HEK293 (cell line): Measurements from ENCODE around the gene NATD1.

Experiments
- AEBP2 ChIP-seq: fragments of 450-650 bp; formaldehyde crosslinking; IDR thresholded peaks from 2 replicates; pipeline ENCODE4 v1.5.1; 2016; ENCODE audit warnings: missing biosample characterization, missing genetic modification characterization, borderline replicate concordance
- ATF2 ChIP-seq: fragments of 450-650 bp; formaldehyde crosslinking; IDR thresholded peaks from 2 replicates; pipeline ENCODE4 v1.5.1; 2016; ENCODE audit warnings: missing biosample characterization, missing genetic modification characterization, low read depth
- BCL6B ChIP-seq: fragments of 450-650 bp; formaldehyde crosslinking; IDR thresholded peaks from 2 replicates; pipeline ENCODE4 v1.5.1; 2017; ENCODE audit warnings: missing biosample characterization, missing genetic modification characterization
- FEZF1 ChIP-seq: fragments of 450-650 bp; formaldehyde crosslinking; IDR thresholded peaks from 2 replicates; pipeline ENCODE4 v1.5.1; 2016; ENCODE audit warnings: missing biosample characterization, missing genetic modification characterization
- GFI1B ChIP-seq: fragments of 450-650 bp; formaldehyde crosslinking; IDR thresholded peaks from 2 replicates; pipeline ENCODE4 v1.5.1; 2016; ENCODE audit warnings: missing biosample characterization, missing genetic modification characterization
- GLIS2 ChIP-seq: fragments of 450-650 bp; formaldehyde crosslinking; IDR thresholded peaks from 2 replicates; pipeline ENCODE4 v1.5.1; 2016; ENCODE audit warnings: missing biosample characterization, missing genetic modification characterization
- HOXA7 ChIP-seq: sonication (generic); formaldehyde crosslinking; IDR thresholded peaks from 2 replicates; pipeline ENCODE4 v1.8.1; 2022; ENCODE audit warnings: missing genetic modification reagents, borderline replicate concordance
- KLF8 ChIP-seq: fragments of 450-650 bp; formaldehyde crosslinking; IDR thresholded peaks from 2 replicates; pipeline ENCODE4 v1.5.1; 2016; ENCODE audit warnings: missing biosample characterization, missing genetic modification characterization
- SETDB1 ChIP-seq: IDR thresholded peaks from one replicate; pipeline ENCODE4 v1.6.1; 2017; ENCODE audit warnings: mild to moderate bottlenecking, low read length, moderate library complexity, mixed read lengths; ENCODE audit not compliant: insufficient read length
- SP2 ChIP-seq: fragments of 450-650 bp; formaldehyde crosslinking; IDR thresholded peaks from 2 replicates; pipeline ENCODE4 v1.5.1; 2016; ENCODE audit warnings: missing biosample characterization, missing genetic modification characterization
- SP3 ChIP-seq: fragments of 450-650 bp; formaldehyde crosslinking; IDR thresholded peaks from 2 replicates; pipeline ENCODE4 v1.5.1; 2016; ENCODE audit warnings: missing biosample characterization, missing genetic modification characterization
- ZBTB1 ChIP-seq: fragments of 450-650 bp; formaldehyde crosslinking; IDR thresholded peaks from 2 replicates; pipeline ENCODE4 v1.5.1; 2016; ENCODE audit warnings: missing biosample characterization, missing genetic modification characterization
- ZBTB26 ChIP-seq: fragments of 450-650 bp; formaldehyde crosslinking; optimal IDR thresholded peaks from 2 replicates; pipeline ENCODE3; 2016; ENCODE audit warnings: missing biosample characterization, mild to moderate bottlenecking, missing genetic modification characterization
- ZEB2 ChIP-seq: fragments of 450-650 bp; formaldehyde crosslinking; IDR thresholded peaks from 2 replicates; pipeline ENCODE4 v1.5.1; 2016; ENCODE audit warnings: missing biosample characterization, missing genetic modification characterization
- ZFHX2 ChIP-seq: fragments of 450-650 bp; formaldehyde crosslinking; conservative IDR thresholded peaks from 2 replicates; pipeline ENCODE4 v1.5.1; 2016; ENCODE audit warnings: missing biosample characterization, missing genetic modification characterization
- ZFP3 ChIP-seq: fragments of 450-650 bp; formaldehyde crosslinking; IDR thresholded peaks from 2 replicates; pipeline ENCODE4 v1.5.1; 2016; ENCODE audit warnings: low read depth, missing biosample characterization, missing genetic modification characterization
- ZNF114 ChIP-seq: fragments of 450-650 bp; formaldehyde crosslinking; IDR thresholded peaks from 2 replicates; pipeline ENCODE4 v1.5.0; 2017; ENCODE audit warnings: missing biosample characterization, missing genetic modification characterization
- ZNF138 ChIP-seq: fragments of 450-650 bp; formaldehyde crosslinking; IDR thresholded peaks from 2 replicates; pipeline ENCODE4 v1.5.1; 2016; ENCODE audit warnings: missing biosample characterization, missing genetic modification characterization, borderline replicate concordance
- ZNF140 ChIP-seq: fragments of 450-650 bp; formaldehyde crosslinking; IDR thresholded peaks from 2 replicates; pipeline ENCODE4 v1.5.1; 2016; ENCODE audit warnings: missing biosample characterization, missing genetic modification characterization
- ZNF280D ChIP-seq: fragments of 450-650 bp; formaldehyde crosslinking; IDR thresholded peaks from 2 replicates; pipeline ENCODE4 v1.5.1; 2016; ENCODE audit warnings: missing biosample characterization, missing genetic modification characterization
- ZNF335 ChIP-seq: fragments of 450-650 bp; formaldehyde crosslinking; conservative IDR thresholded peaks from 2 replicates; pipeline ENCODE4 v1.5.1; 2016; ENCODE audit warnings: missing biosample characterization, missing genetic modification characterization
- ZNF354C ChIP-seq: fragments of 450-650 bp; formaldehyde crosslinking; IDR thresholded peaks from 2 replicates; pipeline ENCODE4 v1.5.1; 2016; ENCODE audit warnings: missing biosample characterization, missing genetic modification characterization, low read depth, borderline replicate concordance
- ZNF37A ChIP-seq: fragments of 450-650 bp; IDR thresholded peaks from 2 replicates; pipeline ENCODE4 v1.5.1; 2018; ENCODE audit warnings: missing biosample characterization, missing genetic modification characterization
- ZNF391 ChIP-seq: fragments of 450-650 bp; formaldehyde crosslinking; IDR thresholded peaks from 2 replicates; pipeline ENCODE4 v1.5.1; 2016; ENCODE audit warnings: low read depth, missing biosample characterization, missing genetic modification characterization, borderline replicate concordance
- ZNF48 ChIP-seq: fragments of 450-650 bp; formaldehyde crosslinking; IDR thresholded peaks from 2 replicates; pipeline ENCODE4 v1.5.1; 2016; ENCODE audit warnings: missing biosample characterization, missing genetic modification characterization
- ZNF571 ChIP-seq: fragments of 450-650 bp; formaldehyde crosslinking; IDR thresholded peaks from 2 replicates; pipeline ENCODE4 v1.5.0; 2017; ENCODE audit warnings: missing biosample characterization, missing genetic modification characterization
- ZNF660 ChIP-seq: fragments of 450-650 bp; IDR thresholded peaks from 2 replicates; pipeline ENCODE4 v1.5.1; 2018; ENCODE audit warnings: missing biosample characterization, mild to moderate bottlenecking, missing genetic modification characterization
- ZNF677 ChIP-seq: fragments of 450-650 bp; IDR thresholded peaks from 2 replicates; pipeline ENCODE4 v1.5.0; 2018; ENCODE audit warnings: missing biosample characterization, mild to moderate bottlenecking, missing genetic modification characterization, moderate library complexity
- ZNF707 ChIP-seq: fragments of 450-650 bp; formaldehyde crosslinking; IDR thresholded peaks from 2 replicates; pipeline ENCODE4 v1.5.1; 2016; ENCODE audit warnings: missing biosample characterization, missing genetic modification characterization
- ZSCAN30 ChIP-seq: fragments of 450-650 bp; IDR thresholded peaks from 2 replicates; pipeline ENCODE4 v1.5.1; 2018; ENCODE audit warnings: missing biosample characterization, mild to moderate bottlenecking, missing genetic modification characterization, moderate library complexity
- ZSCAN5A ChIP-seq: fragments of 450-650 bp; formaldehyde crosslinking; IDR thresholded peaks from 2 replicates; pipeline ENCODE4 v1.5.1; 2016; ENCODE audit warnings: missing biosample characterization, missing genetic modification characterization

NATD1 gene

GRCh38 chr17:21284319-21285163, 31.3 kb upstream of the NATD1 start, which contains the start of gene MAP2K3 (continued):
- TF ChIP-seq ZNF280D (tag by site-specific recombination) (no peak), ZBTB26 (tag by site-specific recombination) (peak; percentile 76), GFI1B (tag by site-specific recombination) (no peak), FEZF1 (tag by site-specific recombination) (no peak), ZNF391 (tag by site-specific recombination) (no peak), ZBTB1 (tag by site-specific recombination) (no peak), ZSCAN30 (tag by site-specific recombination) (peak; percentile 72; the same call in 1 of the 2 replicates), ZNF37A (tag by site-specific recombination) (no peak), SP3 (tag by site-specific recombination) (peak; percentile 79), HOXA7 (CRISPR knock-in tag) (no peak), ZNF48 (no peak), ZEB2 (tag by site-specific recombination) (no peak), ZNF335 (tag by site-specific recombination) (peak; percentile 57), ZNF660 (peak; percentile 71), GLIS2 (tag by site-specific recombination) (no peak; the same call in 1 of the 2 replicates), ZNF677 (tag by site-specific recombination) (no peak), ZNF354C (no peak), AEBP2 (tag by site-specific recombination) (no peak), ZFP3 (tag by site-specific recombination) (no peak), ZNF138 (tag by site-specific recombination) (no peak), ZFHX2 (tag by site-specific recombination) (no peak), ZNF571 (tag by site-specific recombination) (no peak), BCL6B (tag by site-specific recombination) (no peak), ZNF140 (no peak), ZSCAN5A (tag by site-specific recombination) (no peak), KLF8 (tag by site-specific recombination) (peak; percentile 50), SP2 (tag by site-specific recombination) (peak; percentile 98), ZNF707 (no peak), SETDB1 (no peak), ATF2 (no peak), ZNF114 (tag by site-specific recombination) (no peak)
